OCI-M2 (cell line): Measurements from ENCODE around the gene SH3GL3.

Source experiments
- DNase-seq: peaks from one replicate; lab custom pipeline; 2025; ENCODE audit not compliant: unreplicated experiment; lab: John Stamatoyannopoulos, UW

SH3GL3 gene

GRCh38 chr15:83565138-83565537 lies 118.0 kb downstream of the SH3GL3 start:
- DNase-seq = no peak

DNA sequence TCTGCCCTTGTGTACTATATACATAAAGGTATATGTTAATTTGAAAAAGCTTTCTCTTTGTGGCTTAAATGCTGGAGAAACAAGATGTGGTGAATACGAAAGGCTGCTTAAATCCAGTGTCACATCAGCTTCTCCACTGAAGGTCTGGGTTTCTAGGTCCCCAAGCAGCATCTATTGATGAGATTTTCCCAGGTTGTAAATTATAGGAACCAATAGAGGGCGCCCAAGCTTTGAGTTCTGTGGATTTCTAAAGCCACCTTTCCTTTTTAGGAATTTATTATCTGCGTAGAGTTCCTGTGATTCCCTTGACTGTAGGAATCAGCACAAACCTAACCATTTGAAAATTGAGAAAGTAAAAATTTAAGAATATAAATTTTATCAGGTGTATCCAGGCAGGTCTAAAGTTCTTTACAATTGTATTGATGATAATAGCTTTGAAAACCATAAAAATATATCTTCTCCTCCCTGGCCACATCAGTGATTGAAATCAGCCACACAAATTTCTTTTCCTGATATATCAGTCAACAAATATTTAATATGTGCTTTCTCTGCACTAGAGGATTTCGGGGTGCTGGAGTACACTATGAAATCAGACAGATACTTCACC lies 118.5 kb downstream of the SH3GL3 start:
- no peak for DNase-seq

DNA sequence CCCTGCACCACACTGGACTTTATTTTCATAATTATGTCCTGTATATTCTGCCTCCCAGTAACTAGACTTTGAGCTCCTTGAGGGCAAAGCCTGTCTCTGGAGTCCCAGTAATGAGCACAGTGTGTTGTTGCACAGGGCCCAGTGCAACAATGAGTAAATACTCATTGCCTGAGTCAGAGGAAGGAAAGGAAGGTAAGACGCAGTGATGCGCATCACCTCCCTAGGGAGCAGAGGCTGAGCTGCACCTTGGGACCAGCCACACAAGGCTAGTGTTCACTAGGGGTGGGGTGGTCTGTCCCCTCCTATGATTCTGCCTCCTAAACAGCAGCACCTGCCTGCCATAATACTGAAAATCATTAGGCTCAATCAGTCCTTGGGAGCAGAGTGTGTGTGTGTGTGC lies 120.2 kb downstream of the SH3GL3 start:
- no peak for DNase-seq

DNA sequence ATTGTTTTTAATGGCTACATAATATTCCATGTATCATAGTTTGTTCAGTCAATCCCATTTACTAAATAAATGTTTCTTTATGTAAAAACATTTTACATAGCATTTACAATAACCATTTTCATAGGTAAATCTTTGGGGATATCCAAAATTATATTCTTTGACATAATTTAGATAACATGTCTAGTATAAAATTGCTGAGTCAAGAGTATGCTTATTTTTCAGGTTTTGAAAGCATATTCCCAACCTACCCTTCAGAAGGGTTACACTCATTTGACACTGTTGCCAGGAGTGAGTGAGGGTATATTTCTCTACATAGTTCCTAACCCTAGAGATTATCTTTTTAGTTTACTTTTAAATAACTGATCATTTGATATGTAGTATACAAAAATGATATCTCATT lies 122.2 kb downstream of the SH3GL3 start:
- DNase-seq = no peak

GRCh38 chr15:83570756-83571155 lies 123.6 kb downstream of the SH3GL3 start:
- no peak for DNase-seq

DNA sequence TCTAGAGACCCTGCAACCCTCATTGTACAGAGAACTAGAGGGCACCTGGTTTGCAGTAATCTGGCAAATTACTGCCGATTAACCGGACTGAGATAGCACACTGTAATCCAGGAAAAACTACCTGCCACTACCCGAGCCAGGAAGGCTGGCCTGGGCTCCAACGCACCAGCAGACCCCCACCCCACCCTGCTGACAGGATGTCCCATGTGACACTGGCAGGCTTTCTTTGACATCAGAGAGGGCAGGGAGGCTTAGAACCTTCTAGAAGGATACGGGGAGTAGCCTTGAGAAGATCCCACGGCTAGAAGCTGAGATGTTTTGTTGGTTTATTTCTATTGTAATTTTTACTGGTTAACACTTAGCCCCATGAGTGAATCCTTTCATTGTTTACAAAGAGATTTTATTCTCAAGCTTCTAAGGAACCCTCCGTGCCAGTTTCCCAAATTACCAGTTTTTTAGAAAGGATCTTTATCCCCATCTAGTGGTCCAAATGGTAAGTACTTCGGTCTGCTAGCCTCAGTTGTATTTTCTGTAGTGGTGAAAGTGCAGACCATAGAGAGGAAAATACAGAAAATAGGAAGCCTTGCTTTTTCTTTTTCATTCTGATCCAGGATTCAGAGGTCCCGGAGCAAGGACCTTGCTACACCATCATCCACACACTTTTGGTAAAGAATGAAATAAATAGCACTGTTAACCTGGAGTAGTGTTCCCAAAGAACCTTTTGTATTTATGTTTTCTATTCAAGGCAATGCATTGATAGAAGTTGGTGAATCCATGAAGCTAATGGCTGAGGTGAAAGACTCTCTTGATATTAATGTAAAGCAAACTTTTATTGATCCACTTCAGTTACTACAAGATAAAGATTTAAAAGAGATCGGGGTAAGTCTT lies 124.9 kb downstream of the SH3GL3 start:
- no peak for DNase-seq

GRCh38 chr15:83574345-83574744 lies 127.2 kb downstream of the SH3GL3 start:
- no peak for DNase-seq

DNA sequence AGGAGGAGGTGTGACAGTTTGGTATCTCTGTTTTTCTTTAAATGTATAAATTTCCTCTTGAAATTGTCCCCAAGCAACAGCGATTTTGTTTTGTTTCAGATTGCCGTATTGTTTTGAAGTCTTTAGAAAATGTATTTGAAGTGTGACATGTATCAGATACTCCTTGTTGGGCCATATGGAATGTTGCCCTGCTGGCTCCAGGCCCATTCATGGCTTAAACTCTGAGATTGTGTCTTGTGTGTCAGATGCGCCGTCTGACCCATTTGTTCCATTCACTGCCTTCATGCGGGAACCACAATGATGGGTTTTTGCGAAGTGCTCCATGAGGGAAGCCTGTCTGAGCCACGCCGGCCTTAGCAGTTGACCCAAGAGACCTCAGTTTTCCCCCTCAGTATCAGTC lies 131.6 kb downstream of the SH3GL3 start:
- no peak for DNase-seq

- DNase-seq = no peak
These were observed 134.2 kb downstream of the SH3GL3 start for GRCh38 chr15:83581381-83581780.

DNA sequence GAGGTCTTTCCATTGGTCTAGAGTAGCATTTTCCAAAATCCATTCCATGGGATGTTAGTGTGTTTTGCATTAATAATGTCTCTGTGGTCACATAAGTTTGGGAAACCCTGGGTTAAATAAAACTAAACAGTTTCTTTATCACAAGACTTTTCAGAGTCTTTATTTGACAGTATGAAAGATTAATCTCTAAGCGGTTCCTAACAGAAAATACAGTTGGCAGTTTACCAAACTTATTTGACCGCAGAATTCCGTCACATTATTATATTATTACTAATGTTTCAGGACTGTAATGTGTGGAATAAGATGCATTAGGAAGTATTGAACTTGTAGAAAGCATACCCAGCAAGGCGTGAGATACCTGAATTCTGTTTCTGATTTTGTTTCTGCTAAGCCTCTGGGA lies 135.2 kb downstream of the SH3GL3 start:
- DNase-seq = no peak

DNA sequence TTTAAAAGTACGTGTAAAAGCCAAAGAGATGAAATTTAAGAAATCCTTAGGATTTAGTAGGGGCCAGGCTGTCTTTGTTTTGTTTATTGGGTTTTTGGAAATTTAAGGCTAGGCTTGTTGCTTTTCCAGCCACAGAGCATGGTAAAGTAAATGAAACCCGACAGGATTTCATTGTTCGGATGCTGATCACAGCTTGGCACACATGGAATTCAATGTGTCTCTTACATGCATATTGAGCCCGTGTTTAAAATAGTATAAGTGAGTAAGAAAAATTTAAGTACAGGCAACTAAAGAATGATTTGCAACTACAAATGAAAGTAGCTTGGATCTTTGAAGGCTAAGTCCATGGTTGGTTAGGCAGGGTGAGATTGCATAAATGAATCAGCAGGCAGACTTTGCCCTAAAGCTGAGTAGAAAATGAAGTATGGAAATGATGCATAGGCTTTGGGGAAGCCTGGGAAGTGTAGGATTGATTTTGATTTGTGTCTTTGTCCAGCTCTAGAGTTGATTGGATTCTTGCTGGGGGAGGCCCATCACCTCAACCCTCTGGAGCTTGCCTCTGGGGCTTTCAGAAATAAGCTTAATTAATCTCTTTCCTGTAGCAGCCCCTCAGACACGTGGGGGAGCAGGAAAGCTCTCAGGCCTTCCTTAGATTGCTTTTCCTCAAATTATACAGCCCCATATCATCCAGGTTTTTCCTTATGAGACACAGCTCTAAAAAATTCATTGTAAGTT lies 138.6 kb downstream of the SH3GL3 start:
- no peak for DNase-seq

- DNase-seq = no peak
These were observed 139.9 kb downstream of the SH3GL3 start for GRCh38 chr15:83587091-83587490.

DNA sequence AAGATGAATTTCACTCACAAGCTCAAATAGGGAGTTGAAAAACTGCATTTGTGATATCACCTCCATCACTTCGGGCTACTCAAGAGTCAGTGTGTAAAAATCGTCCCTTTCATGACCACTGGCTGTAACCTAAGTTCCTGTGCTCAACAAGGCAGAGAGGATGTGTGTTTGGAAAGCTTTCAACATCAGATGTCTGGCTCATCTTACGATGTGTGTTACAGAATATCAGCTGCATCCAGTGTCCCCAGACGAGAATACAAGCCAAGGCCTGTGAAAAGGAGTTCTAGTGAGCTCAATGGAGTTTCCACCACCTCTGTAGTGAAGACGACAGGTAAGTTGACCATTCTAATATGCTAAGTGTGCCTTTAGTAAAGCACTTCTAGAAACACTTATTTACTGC lies 141.3 kb downstream of the SH3GL3 start:
- no peak for DNase-seq

DNA sequence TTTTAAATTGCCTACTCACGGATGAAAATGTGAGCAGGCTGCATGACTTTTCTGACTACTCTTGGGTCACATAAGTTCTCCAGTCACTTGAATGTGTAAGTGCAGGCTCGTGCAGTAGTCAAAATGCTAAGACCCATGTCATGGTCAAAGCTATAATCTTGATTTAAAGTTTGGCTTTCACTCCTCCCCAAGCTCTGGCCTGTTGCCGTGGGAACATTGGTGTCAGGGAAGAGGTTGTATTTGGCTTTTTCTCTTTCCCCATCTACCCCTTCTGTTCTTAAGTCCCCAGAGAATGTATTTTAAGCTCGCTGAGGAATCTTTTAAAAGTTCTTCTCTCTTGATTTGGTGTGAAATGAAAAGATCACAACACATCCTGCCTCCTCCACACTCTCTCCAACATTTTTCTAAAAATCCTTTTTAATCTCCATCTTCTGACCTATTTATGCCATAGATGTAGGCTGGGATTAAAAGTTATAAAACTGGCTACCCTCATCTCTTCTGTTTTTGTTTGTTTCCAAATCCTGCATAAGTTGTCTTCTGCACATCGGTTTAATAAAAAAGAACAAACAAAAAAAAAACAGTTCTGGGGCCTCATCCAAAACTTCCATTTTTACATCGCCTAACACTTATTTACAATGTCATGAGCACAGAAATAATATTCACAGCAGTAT lies 145.4 kb downstream of the SH3GL3 start:
- DNase-seq = no peak

DNA sequence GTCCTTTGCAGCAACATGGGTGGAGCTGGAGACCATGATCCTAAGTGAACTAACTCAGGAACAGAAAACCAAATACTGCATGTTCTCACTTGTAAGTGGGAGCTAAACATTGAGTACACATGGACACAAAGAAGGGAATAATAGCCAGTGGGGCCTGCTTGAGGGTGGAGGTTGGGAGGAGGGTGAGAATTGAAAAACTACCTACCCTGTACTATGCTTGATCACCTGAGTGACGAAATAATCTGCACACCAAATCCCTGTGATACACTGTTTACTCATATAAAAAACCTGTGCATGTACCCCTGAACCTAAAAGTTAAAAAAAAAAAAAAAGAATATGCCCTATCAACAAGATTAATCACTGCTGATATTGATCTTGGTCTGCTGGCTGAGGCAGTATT lies 148.1 kb downstream of the SH3GL3 start:
- DNase-seq = no peak

GRCh38 chr15:83598031-83598430 lies 150.9 kb downstream of the SH3GL3 start:
- DNase-seq = no peak

- no peak for DNase-seq
These were observed 154.9 kb downstream of the SH3GL3 start for GRCh38 chr15:83602021-83602420.

DNA sequence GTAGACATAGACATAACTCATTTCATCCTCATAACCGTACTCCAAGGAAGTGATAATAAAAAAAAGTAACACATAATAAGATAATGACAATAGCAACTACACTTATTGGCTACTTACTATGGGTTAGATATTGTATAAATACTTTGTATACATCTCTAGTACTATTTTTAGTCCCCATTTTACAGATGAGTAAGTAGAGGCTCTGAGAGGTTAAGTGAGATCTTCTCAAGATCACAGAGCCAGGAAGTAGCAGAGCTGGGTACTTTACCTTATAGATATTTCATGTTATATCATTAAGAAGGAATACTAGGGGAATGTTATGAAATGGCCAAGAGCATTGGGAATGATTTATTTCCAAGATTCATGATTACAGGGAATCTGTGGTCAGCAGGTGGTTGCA lies 157.4 kb downstream of the SH3GL3 start:
- DNase-seq = no peak

- no peak for DNase-seq
These were observed 158.2 kb downstream of the SH3GL3 start for GRCh38 chr15:83605111-83605945.

DNA sequence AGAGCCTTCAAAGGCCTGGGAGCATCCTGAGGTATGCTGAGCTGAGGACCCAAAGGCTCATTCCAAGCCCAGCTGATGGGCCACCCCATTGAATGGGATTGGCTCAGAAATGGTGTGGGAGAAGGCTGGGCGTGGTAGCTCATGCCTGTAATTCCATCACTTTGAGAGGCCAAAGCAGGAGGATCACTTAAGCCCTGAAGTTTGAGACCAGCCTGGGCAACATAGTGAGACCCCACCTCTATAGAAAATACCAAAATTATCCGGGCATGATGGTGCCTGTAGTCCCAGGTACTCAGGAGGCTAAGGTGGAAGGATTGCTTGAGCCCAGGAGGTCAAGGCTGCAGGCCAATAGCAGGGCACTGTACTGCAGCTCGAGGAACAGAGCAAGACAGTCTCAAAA lies 163.0 kb downstream of the SH3GL3 start:
- DNase-seq = no peak
